ENCODE results near the gene DDA1. TPM values are rescaled to one million over a fixed set of nuclear protein-coding genes. Genes with fewer than 3 reads are reported as not detected.
A peak's percentile ranks its signal among the peaks of the same experiment; 100 is the strongest.

Gene DDA1
- total and polyA plus RNA-seq, 9 of the 15 experiments (the other 6 are each of a cell fraction or from before 2014, with no cell fraction given), result 1.4 to 83.8 (median 33.8) TPM

- TF ChIP-seq JUND (IDR thresholded peaks at IDR 0.05; ENCODE audit: borderline replicate concordance, low read depth, low read length), result peak; percentile 39
- no peak; the same call in 2 of the 3 replicates for TF ChIP-seq JUND (tag; IDR thresholded peaks at IDR 0.05; ENCODE audit: borderline replicate concordance, low read depth, low read length)
- TF ChIP-seq CTBP1 (IDR thresholded peaks at IDR 0.05; ENCODE audit: borderline replicate concordance), result peak; percentile 87
- TF ChIP-seq CREB1 (IDR thresholded peaks at IDR 0.05), result no peak
- TF ChIP-seq CREB1 (CRISPR knock-in tag; IDR thresholded peaks at IDR 0.05), result 0 out of 2 replicates have a peak, but pooled peaks have one; percentile 44
- peak; percentile 82 for TF ChIP-seq ESRRA (IDR thresholded peaks at IDR 0.05; ENCODE audit: borderline replicate concordance, low read depth)
- peak; percentile 50; the same call in 1 of the 2 replicates for TF ChIP-seq ZNF583 (CRISPR knock-in tag; IDR thresholded peaks at IDR 0.05)
- TF ChIP-seq COPS2 (conservative IDR thresholded peaks at IDR 0.05), result no peak
- peak; percentile 88; the same call in 1 of the 2 replicates for TF ChIP-seq CBFB (CRISPR knock-in tag; IDR thresholded peaks at IDR 0.05)
- no peak for TF ChIP-seq FOSL1 (tag; conservative IDR thresholded peaks at IDR 0.05)
- TF ChIP-seq MAZ (CRISPR knock-in tag; conservative IDR thresholded peaks at IDR 0.05 in 1 of 2, IDR thresholded peaks at IDR 0.05 in 1 of 2), result peak; percentile 61 to 86
- peak; percentile 86 to 94 for TF ChIP-seq RAD21 (CRISPR knock-in tag; conservative IDR thresholded peaks at IDR 0.05 in 1 of 2, IDR thresholded peaks at IDR 0.05 in 1 of 2)
- TF ChIP-seq MTA2 (IDR thresholded peaks at IDR 0.05; ENCODE audit: low read depth), result no peak
- TF ChIP-seq KDM2B (CRISPR knock-in tag; IDR thresholded peaks at IDR 0.05), result peak; percentile 81; the same call in 1 of the 2 replicates
- TF ChIP-seq GTF2A2 (tag; IDR thresholded peaks at IDR 0.05), result no peak
- no peak for TF ChIP-seq E2F5 (CRISPR knock-in tag; IDR thresholded peaks at IDR 0.05)
- TF ChIP-seq MGA (IDR thresholded peaks at IDR 0.05), result peak; percentile 78
These were observed 26.8 kb upstream of the DDA1 start (continued) for GRCh38 chr19:17282488-17283125.

Data from K562 (cell line).